Adrenal gland (tissue), 12 donors: ENCODE results near the gene ADK. TPM values are rescaled to one million over a fixed set of nuclear protein-coding genes. Genes with fewer than 3 reads are reported as not detected.

Source experiments
- DNase-seq, 7 donors: peaks; one replicate each; pipeline ENCODE4 v3.0.0-alpha.2; 2019 to 2020
- H3K27ac ChIP-seq, 5 donors: fragments of 200-600 bp; sonication (generic) in 4 of 5; 1 replicate in 3 of 5; 2 replicates in 2 of 5; pipeline versions ENCODE4 v1.5.1 to v1.8.0; 2016 to 2020; ENCODE audit warnings: mild to moderate bottlenecking in 1 of 5
- H3K27me3 ChIP-seq: fragments of 200-600 bp; 2 replicates; pipeline ENCODE4 v1.8.0; 2021
- H3K36me3 ChIP-seq, 2 donors: fragments of 200-600 bp; replicated peaks in 1 of 2; 1 replicate in 1 of 2; 2 replicates in 1 of 2; pipeline versions ENCODE4 v1.5.1 to v1.8.0; 2018 to 2022
- H3K4me1 ChIP-seq, 2 donors: fragments of 200-600 bp; replicated peaks in 1 of 2; 1 replicate in 1 of 2; 2 replicates in 1 of 2; pipeline versions ENCODE4 v1.5.1 to v1.8.0; 2018 to 2021
- H3K4me3 ChIP-seq, 4 donors: fragments of 200-600 bp; sonication (generic) in 3 of 4; one replicate each; pipeline ENCODE4 v1.5.1; 2016 to 2018
- H3K9me3 ChIP-seq, 3 donors: fragments of 200-600 bp; sonication (generic) in 1 of 3; replicated peaks in 1 of 3; 1 replicate in 2 of 3; 2 replicates in 1 of 3; pipeline versions ENCODE4 v1.5.1 to v1.8.0; 2016 to 2021
- POLR2A ChIP-seq, 2 donors: fragments of 450-650 bp; IDR thresholded peaks; one replicate each; pipeline ENCODE4 v1.6.1; 2017; ENCODE audit warnings: antibody characterized with exemption in 2 of 2, mild to moderate bottlenecking in 2 of 2, moderate library complexity in 1 of 2
- WGBS, 4 donors: extraction: QIAGEN DNeasy Blood & Tissue Kit in 2 of 4; methylation state at CpG; one replicate each; pipeline versions ENCODE4 v1.1.5 to v1.1.7; 2013 to 2017; 5-methylcytosine and 5-hydroxymethylcytosine counted together
- intact Hi-C, 2 donors: fragments of 100-400 bp; cut with DNase I; formaldehyde crosslinking; loops; one replicate each; pipeline versions ENCODE4 v1.14.1 to v1.15.0; 2022 to 2023
- polyA plus RNA-seq, 3 donors: library from polyadenylated mRNA; stranded (reverse); fragments of 200-250 nt in 2 of 3; fragments of 350-450 nt in 1 of 3; fragmentation: Illumina TruSeq in 1 of 3; extraction: RNeasy Lipid Tissue Mini Kit (QIAGEN cat#74804) in 1 of 3; gene quantifications; one replicate each; pipeline ENCODE4 v1.2.3, GENCODE V29; 2013 to 2014
- total RNA-seq, 9 donors: library from RNA; depleted of rRNA in 4 of 9; stranded (reverse); fragments of >200 nt in 4 of 9; fragments of 120-200 nt in 1 of 9; fragmentation: NEBNext Ultra II Directional in 1 of 9; extraction: Animal tissue kit (Norgen Biotek cat#: 25700) in 1 of 9; gene quantifications; one replicate each; pipeline versions ENCODE4 v1.1.0 to v1.2.4, GENCODE V29; 2013 to 2023
- TF ChIP-seq, protein P1 (sequence below), 6 experiments: fragments of 450-650 bp in 4 of 6; fragments of 200-600 bp in 2 of 6; sonication (generic) in 1 of 6; IDR thresholded peaks; 1 replicate in 5 of 6; 2 replicates in 1 of 6; pipeline versions ENCODE4 v1.5.1 to v1.8.0; 2016 to 2021; ENCODE audit warnings: antibody characterized with exemption in 6 of 6, mild to moderate bottlenecking in 2 of 6, moderate library complexity in 1 of 6
- donor health status: healthy with polysubstance abuse.
- donor health status: Bipolar disorder and iron deficiency.
- donor health status: DM: yes; HTN: yes; CAD: no.
- donor health status: DM: no; HTN: no; CAD: no.
- donor health status: DM: no; HTN: no; CAD: no.
- donor health status: DM: yes; HTN: yes; CAD: no.

The ADK gene
- total and polyA plus RNA-seq, 12 donors = 8.2 to 45.5 (median 22.2) TPM

DNA sequence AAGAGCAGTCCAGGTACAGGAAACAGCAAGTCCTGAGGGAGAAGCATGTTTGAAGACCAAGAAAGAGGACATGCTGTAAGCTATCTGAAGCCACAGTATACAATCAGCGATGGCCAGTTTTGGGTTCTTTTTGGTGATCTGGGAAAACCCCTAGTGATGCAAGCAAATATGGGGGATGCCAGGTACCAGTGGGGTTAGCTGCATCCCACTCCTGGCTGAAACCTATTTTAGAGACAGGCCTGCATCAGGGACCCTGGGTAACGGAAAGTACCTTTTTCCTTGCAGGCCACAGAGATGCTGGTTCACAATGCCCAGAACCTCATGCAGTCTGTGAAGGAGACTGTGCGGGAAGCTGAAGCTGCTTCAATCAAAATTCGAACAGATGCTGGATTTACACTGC is 33.3 kb upstream of the ADK start:
- 85 to 99% (median 94%) methylated on average over 4 of the region's 4 CpGs for WGBS, 4 donors
- DNase-seq = no peak
- H3K9me3 ChIP-seq = no peaks in the 10 kb centered on the region
- peaks cover 0 to 54% of the 10 kb centered on the region in 2 donors for H3K36me3 ChIP-seq
- intact Hi-C loops = no loop called here
- H3K27ac ChIP-seq = no peak overlapping the region
- TF ChIP-seq POLR2A (IDR thresholded peaks at IDR 0.05) = no peak
- peaks cover 12 to 48% of the 10 kb centered on the region in 2 donors for H3K4me1 ChIP-seq
- no peak overlapping the region for H3K4me3 ChIP-seq
- no peaks in the 10 kb centered on the region for H3K27me3 ChIP-seq

DNA sequence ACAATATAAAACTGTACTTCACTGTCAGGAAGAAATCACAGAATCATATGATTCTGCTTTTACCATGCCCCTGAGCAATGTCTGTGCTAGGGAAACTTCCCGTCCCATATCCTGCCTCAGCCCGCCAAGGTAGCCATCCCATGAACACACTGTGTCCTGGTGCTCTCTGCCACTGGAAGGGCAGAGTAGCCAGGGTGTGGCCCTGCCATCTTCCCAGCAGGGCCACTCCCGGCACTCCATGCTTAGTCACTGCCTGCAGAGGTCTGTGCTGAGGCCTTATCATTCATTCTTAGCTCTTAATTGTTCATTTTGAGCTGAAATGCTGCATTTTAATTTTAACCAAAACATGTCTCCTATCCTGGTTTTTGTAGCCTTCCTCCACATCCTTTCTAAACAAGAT is 32.2 kb upstream of the ADK start:
- H3K36me3 ChIP-seq = peaks cover 0 to 53% of the 10 kb centered on the region in 2 donors
- H3K4me1 ChIP-seq = peaks cover 12 to 38% of the 10 kb centered on the region in 2 donors
- no peaks in the 10 kb centered on the region for H3K27me3 ChIP-seq
- peak in 3 of 7 donors; percentile 17 to 27 (median 18) for DNase-seq
- TF ChIP-seq POLR2A (IDR thresholded peaks at IDR 0.05) = no peak
- TF ChIP-seq, protein P1, sequence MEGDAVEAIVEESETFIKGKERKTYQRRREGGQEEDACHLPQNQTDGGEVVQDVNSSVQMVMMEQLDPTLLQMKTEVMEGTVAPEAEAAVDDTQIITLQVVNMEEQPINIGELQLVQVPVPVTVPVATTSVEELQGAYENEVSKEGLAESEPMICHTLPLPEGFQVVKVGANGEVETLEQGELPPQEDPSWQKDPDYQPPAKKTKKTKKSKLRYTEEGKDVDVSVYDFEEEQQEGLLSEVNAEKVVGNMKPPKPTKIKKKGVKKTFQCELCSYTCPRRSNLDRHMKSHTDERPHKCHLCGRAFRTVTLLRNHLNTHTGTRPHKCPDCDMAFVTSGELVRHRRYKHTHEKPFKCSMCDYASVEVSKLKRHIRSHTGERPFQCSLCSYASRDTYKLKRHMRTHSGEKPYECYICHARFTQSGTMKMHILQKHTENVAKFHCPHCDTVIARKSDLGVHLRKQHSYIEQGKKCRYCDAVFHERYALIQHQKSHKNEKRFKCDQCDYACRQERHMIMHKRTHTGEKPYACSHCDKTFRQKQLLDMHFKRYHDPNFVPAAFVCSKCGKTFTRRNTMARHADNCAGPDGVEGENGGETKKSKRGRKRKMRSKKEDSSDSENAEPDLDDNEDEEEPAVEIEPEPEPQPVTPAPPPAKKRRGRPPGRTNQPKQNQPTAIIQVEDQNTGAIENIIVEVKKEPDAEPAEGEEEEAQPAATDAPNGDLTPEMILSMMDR (IDR thresholded peaks at IDR 0.05) = no peak
- no peaks in the 10 kb centered on the region for H3K9me3 ChIP-seq
- 61 to 73% (median 70%) methylated on average over 3 of the region's 3 CpGs for WGBS, 4 donors
- intact Hi-C loops = no loop called here
- peak overlapping the region in 2 of 5 donors; percentile 32 for H3K27ac ChIP-seq
- H3K4me3 ChIP-seq = no peak overlapping the region

DNA sequence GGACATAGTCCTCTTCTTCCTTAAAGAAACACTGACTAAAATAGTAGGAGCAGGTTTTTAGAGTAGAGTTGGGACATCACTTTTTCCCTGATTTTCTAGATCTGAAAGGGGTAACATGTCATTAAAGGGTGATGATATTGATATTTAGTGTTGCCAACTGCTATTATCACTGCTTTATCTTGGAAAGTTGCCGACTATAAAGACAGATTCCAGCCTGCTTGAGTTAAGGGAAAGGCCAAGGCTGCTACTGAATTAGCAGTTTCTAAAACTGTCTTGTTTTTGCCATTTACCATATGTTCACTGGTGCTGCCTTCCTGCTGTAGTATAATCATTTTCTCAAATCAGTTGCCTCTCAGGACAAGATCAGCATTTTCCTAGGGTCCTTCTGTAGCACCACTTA is 30.1 kb upstream of the ADK start:
- peaks cover 0 to 56% of the 10 kb centered on the region in 2 donors for H3K36me3 ChIP-seq
- no peaks in the 10 kb centered on the region for H3K9me3 ChIP-seq
- WGBS, 4 donors = 23 to 32% (median 29%) methylated on average over 1 of the region's 1 CpG
- no peak overlapping the region for H3K4me3 ChIP-seq
- H3K4me1 ChIP-seq = peaks cover 12 to 29% of the 10 kb centered on the region in 2 donors
- H3K27ac ChIP-seq = peak overlapping the region in 2 of 5 donors; percentile 31 to 54
- intact Hi-C loops = no loop called here
- no peak for TF ChIP-seq POLR2A (IDR thresholded peaks at IDR 0.05)
- TF ChIP-seq, protein P1 (IDR thresholded peaks at IDR 0.05) = no peak
- H3K27me3 ChIP-seq = no peaks in the 10 kb centered on the region
- DNase-seq = no peak

DNA sequence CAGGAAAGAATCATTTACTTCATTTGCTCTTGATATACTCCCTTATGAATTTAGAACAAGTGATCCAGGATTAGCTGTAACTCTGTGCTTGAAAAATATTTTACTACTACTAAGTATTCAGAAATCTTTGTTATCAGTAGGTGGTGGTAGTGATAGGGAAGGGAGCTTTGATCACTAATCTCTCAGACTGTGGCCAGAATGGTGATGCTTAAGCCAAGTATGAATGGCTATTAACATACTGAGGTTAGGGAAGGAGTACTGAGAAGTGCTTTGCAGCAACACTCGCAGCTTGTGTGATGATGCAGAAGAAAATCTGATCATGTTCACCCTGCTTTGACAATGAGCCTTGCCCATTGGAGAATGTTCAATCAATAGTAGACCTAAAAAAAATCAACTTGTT is 29.7 kb upstream of the ADK start:
- TF ChIP-seq POLR2A (IDR thresholded peaks at IDR 0.05) = no peak
- peak overlapping the region in 2 of 5 donors; percentile 31 to 54 for H3K27ac ChIP-seq
- no peak overlapping the region for H3K4me3 ChIP-seq
- 64 to 82% (median 72%) methylated on average over 1 of the region's 1 CpG for WGBS, 4 donors
- H3K36me3 ChIP-seq = peaks cover 0 to 56% of the 10 kb centered on the region in 2 donors
- intact Hi-C loops = no loop called here
- DNase-seq = no peak
- no peaks in the 10 kb centered on the region for H3K9me3 ChIP-seq
- no peaks in the 10 kb centered on the region for H3K27me3 ChIP-seq
- peaks cover 12 to 29% of the 10 kb centered on the region in 2 donors for H3K4me1 ChIP-seq

DNA sequence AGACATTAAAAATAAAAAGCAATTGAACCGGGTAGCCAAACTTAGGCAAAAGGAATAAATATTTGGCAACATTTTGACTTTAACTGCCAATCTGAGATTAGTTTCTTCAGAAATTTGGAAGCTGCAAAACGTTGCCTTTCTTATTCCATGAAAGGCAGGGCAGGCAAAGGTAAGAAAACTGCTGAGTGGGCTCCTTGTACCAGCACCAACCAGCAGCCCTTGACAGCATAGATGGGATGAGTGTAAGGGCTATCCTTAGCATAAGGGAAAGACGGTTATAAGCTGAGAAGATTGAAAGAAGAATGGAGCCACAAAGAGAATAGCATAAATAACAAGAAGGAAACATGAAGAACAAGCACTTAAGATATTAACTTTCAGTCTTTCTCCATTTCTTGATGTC is 29.0 kb upstream of the ADK start:
- intact Hi-C loops = no loop called here
- no peaks in the 10 kb centered on the region for H3K27me3 ChIP-seq
- H3K27ac ChIP-seq = no peak overlapping the region
- TF ChIP-seq POLR2A (IDR thresholded peaks at IDR 0.05) = no peak
- no peaks in the 10 kb centered on the region for H3K9me3 ChIP-seq
- no peak for DNase-seq
- 67 to 81% (median 73%) methylated on average over 3 of the region's 3 CpGs for WGBS, 4 donors
- H3K4me3 ChIP-seq = no peak overlapping the region
- H3K4me1 ChIP-seq = peaks cover 12 to 29% of the 10 kb centered on the region in 2 donors
- H3K36me3 ChIP-seq = peaks cover 0 to 57% of the 10 kb centered on the region in 2 donors

DNA sequence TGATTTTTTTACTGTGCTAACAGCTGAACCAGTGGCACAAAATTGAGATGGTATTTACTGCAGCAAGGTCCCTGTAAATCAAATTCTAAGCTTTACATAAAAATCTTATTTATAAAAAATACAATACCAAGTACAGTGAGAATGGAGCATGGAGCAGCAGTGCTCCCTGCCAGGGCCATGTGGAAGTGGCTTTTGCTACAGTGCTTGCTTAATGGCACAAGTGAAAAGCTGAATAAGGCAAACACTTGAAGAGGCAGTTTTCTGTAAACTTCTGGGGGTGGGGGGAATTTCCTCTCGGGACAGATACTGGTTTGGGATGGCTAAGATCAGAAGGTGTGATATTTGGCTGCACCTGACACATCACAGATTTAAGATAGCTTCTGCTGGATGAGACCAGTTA is 27.9 kb upstream of the ADK start:
- 0 to 62% (median 21%) methylated on average over 1 of the region's 1 CpG for WGBS, 4 donors
- Histone ChIP-seq H3K4me3 (no peak overlapping the region), H3K36me3 (peaks cover 0 to 54% of the 10 kb centered on the region in 2 donors), H3K27me3 (no peaks in the 10 kb centered on the region), H3K9me3 (no peaks in the 10 kb centered on the region), H3K27ac (no peak overlapping the region), H3K4me1 (peaks cover 12 to 29% of the 10 kb centered on the region in 2 donors)
- no peak for DNase-seq
- TF ChIP-seq POLR2A (IDR thresholded peaks at IDR 0.05) = no peak
- TF ChIP-seq, protein P1 (IDR thresholded peaks at IDR 0.05) = no peak
- intact Hi-C loops = no loop called here
